HG03354 (cell line): ENCODE data around the gene TRPV2.
A peak's percentile ranks its signal among the peaks of the same experiment; 100 is the strongest.
"Not testable (repeated sequence)": the region's sequence is repeated elsewhere in the genome, so short reads cannot be mapped to it uniquely, and the experiment has no call there.

Source experiments
- ATAC-seq: cut with Tn5 transposase; IDR thresholded peaks from one replicate; pipeline ENCODE4 v1.9.1; 2021; ENCODE audit warnings: mild to moderate bottlenecking; ENCODE audit not compliant: unreplicated experiment, poor library complexity, severe bottlenecking

Gene TRPV2, protein sequence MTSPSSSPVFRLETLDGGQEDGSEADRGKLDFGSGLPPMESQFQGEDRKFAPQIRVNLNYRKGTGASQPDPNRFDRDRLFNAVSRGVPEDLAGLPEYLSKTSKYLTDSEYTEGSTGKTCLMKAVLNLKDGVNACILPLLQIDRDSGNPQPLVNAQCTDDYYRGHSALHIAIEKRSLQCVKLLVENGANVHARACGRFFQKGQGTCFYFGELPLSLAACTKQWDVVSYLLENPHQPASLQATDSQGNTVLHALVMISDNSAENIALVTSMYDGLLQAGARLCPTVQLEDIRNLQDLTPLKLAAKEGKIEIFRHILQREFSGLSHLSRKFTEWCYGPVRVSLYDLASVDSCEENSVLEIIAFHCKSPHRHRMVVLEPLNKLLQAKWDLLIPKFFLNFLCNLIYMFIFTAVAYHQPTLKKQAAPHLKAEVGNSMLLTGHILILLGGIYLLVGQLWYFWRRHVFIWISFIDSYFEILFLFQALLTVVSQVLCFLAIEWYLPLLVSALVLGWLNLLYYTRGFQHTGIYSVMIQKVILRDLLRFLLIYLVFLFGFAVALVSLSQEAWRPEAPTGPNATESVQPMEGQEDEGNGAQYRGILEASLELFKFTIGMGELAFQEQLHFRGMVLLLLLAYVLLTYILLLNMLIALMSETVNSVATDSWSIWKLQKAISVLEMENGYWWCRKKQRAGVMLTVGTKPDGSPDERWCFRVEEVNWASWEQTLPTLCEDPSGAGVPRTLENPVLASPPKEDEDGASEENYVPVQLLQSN

DNA sequence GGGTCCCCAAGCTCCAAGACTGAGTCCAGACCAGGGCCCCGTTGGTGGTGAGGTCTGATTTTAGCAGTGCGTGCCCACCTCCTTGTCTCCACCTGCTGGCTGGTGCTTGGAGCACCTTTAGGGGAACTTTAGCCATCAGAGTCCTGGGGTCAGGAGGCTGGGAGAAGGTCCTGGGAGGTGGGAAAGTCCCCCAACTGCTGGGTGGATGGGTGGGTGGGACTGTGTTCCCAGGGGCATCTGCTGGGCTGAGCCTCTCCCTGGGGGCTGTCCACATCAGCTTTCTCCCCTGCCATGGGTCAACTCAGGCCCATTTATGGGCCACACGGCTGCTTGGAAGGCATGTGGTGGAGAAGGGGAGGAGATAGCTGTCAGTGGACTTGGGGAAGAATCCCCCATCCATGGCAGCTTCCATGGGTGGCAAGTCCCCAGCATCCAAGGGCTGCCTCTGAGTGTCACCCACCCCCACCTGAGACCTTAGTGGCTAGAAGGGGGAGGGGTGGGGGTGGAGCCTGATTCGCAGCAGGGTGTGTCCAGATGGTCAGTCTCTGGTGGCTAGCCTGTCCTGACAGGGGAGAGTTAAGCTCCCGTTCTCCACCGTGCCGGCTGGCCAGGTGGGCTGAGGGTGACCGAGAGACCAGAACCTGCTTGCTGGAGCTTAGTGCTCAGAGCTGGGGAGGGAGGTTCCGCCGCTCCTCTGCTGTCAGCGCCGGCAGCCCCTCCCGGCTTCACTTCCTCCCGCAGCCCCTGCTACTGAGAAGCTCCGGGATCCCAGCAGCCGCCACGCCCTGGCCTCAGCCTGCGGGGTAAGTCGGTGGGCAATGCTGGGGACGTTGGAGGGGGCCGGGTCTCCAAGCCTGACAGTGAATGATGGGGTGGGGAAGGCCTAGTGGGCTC is at the start of gene TRPV2:
Gene TRPV2, plus strand, starts transcription at position 541 of the 894 bp plus-strand sequence. CDS start 2,098 bp downstream, outside the sequence.
- peak; percentile 55 for ATAC-seq

DNA sequence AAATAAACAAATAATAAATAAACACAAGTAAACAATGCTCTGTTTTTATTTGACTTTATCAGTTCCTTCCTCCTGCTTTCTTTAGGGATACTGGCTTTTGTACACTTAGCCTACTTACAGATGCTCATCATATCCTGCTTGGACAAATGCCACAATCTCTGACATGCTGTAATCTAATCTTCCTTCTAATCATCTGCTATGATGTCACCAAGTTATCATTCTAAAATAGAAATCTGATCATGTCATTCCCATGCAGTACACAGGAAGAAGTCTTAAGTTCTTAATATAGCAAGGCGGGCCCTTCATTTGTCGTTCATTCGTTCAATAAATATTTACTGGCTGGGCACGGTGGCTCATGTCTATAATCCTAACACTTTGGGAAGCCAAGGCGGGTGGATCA is 43.6 kb upstream of the TRPV2 start:
- ATAC-seq, result no peak

DNA sequence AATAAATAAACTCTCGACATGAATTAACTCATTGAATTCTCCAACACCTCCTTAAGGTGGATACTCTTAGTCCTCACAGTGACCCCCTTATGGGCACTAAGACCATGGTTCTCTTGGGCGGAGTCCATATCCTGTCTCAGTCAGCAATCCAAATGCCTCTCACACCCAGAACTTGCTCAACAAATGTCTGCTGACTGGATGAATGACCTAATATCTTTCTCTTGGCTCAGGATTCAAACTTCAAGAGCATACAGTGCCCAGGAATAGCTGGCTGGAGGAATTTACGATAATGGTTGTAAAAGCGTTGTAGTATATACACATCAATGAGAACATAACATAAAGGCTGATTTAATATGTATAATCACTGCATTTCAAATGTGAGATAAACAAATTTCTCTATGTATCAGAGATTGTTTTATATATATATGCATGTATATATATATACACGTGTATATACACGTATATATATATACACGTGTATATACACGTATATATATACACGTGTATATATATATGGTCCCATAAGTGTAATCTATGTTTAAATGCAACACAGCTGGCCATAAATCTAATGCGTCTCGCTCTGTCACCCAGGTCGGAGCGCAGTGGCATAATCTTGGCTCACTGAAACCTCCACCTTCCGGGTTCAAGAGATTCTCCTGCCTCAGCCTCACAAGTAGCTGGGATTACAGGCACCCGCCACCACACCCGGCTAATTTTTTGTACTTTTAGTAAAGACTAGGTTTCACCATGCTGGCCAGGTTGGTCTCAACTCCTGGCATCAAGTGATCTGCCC is 41.0 kb upstream of the TRPV2 start:
- no peak for ATAC-seq

DNA sequence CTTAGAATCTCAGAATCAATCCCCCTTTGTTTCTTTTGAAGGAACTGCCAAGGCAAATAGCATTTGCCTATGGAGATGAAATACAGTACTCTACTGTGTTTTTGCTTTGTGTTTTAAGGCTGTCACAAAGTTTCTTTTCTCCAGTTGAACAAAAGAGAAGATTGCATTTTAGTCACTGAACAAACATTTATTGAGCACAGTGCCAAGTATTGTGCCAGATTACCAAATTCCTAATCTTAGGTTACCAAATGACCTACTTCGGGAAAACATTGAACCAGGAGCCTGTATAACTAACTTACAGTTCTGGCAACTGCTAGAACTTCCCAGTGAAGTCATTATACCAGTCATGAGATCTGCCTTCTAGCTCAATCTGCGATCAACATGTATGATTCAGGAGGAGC is 37.4 kb upstream of the TRPV2 start:
- ATAC-seq, result no peak

DNA sequence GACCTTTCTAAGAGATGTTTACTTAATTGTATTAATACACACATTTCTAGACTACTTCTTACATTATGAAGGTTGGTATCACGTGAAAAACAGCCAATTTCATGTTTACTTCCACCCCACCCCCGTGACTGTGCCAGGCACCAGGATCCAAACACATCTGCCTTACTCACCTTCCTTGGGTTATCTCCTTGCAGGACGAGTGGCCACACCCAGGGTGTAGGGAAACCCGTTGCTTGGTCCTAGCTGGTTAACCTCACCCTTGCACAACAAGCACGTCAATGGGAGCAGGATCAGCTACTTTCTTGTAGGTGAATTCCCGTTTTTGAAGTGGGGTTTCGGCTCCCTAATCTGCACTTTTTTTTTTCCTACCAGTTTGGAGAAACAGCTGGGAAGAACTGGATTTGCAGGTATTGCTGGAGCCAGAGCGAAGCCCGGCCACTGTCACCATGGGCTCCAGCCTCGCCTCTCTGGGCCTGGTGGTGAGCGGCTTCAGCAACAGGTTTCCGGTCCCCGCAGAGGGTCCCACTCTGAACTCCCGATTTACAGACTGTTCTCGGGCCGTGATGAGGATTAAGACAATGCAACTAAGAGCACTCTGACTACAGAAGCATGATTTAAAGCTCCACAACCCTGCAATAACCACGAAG is 36.6 kb upstream of the TRPV2 start:
- ATAC-seq, result no peak

DNA sequence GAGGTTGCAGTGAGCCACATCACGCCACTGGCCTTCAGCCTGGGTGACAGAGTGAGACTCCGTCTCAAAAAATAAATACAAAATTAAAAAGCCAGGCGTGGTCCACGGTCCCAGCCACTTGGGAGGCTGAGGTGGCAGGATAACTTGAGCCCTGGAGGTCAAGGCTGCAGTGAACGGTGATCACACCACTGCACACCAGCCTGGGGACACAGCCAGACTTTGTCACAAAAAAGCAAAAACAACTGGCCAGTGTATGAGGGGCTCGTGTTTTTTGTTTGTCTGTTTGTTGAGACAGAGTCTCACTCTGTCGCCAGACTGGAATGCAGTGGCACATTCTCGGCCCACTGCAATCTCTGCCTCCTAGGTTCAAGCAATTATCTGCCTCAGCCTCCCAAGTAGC is 35.7 kb upstream of the TRPV2 start:
- no peak for ATAC-seq

DNA sequence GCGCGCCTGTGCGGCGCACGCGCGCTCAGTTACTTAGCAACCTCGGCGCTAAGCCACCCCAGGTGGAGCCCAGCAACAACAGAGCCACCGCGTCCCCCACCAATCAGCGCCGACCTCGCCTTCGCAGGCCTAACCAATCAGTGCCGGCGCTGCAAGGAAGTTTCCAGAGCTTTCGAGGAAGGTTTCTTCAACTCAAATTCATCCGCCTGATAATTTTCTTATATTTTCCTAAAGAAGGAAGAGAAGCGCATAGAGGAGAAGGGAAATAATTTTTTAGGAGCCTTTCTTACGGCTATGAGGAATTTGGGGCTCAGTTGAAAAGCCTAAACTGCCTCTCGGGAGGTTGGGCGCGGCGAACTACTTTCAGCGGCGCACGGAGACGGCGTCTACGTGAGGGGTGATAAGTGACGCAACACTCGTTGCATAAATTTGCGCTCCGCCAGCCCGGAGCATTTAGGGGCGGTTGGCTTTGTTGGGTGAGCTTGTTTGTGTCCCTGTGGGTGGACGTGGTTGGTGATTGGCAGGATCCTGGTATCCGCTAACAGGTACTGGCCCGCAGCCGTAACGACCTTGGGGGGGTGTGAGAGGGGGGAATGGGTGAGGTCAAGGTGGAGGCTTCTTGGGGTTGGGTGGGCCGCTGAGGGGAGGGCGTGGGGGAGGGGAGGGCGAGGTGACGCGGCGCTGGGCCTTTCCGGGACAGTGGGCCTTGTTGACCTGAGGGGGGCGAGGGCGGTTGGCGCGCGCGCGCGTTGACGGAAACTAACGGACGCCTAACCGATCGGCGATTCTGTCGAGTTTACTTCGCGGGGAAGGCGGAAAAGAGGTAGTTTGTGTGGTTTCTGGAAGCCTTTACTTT is 34.5 kb upstream of the TRPV2 start, which contains the start of gene UBB:
Gene UBB, plus strand, starts transcription at position 452 of the 856 bp plus-strand sequence. CDS start 817 bp downstream, outside the sequence.
- peak; percentile 94 for ATAC-seq

DNA sequence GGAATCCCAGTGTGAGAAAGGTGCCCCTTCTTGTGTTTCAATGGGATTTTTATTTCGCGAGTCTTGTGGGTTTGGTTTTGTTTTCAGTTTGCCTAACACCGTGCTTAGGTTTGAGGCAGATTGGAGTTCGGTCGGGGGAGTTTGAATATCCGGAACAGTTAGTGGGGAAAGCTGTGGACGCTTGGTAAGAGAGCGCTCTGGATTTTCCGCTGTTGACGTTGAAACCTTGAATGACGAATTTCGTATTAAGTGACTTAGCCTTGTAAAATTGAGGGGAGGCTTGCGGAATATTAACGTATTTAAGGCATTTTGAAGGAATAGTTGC is 33.9 kb upstream of the TRPV2 start:
- peak; percentile 1 for ATAC-seq

DNA sequence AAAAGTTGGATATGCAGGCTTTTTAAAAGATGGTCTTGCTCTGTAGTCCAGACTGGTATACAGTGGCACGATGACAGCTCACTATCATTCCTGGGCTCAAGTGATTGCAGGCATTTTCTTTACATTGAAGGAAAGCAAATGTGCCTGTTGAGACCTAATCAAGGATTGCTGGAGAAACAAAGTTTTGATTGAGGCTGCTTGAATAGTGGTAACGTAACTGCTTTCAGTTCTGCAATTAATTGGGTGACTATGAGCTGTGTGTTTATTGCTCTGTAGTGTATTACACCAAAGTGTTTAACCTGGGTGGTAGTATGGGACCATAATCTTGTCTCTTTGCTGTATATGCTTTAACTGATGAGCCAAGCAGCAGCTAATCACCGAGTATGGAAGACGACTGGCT is 32.2 kb upstream of the TRPV2 start:
- ATAC-seq, result no peak

DNA sequence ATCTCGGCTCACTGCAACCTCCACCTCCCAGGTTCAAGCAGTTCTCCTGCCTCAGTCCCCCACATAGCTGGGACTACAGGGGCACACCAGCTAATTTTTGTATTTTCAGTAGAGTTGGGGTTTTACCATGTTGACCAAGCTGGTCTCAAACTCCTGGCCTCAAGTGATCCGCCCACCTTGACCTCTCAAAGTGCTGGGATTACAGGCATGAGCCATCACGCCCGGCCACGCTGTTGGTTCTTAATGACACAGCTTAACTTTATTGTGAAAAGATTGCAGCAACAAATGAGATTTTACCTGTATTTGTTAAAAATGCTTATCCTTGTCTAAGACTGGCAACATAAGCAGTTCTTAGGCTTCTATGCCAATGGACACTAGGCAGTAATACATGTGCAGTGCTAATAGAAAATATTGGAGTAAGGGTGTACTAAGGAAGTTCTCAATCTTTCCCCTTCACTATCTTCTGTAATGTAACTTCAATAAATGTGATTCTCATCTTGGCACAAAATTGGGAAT is 31.5 kb upstream of the TRPV2 start:
- ATAC-seq, result no peak

DNA sequence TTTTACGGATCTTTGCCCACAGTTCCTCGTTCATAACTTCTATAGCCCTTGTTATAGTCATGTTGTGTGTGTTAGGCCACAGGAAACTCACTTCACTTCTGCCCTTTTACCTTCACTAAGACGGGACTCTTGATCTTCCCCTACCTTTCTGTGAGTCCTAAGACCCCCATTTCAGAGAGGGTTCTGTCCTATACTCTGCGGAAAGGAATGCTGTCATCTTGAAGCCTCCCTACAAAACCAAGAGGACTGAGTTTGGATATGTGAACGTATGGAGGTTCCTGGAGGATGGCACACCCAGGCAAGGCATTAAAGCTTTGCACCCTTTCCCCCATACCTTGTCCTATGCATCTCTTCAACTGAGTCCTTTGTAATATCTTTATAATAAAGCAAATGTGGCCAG is 30.8 kb upstream of the TRPV2 start:
- no peak for ATAC-seq

DNA sequence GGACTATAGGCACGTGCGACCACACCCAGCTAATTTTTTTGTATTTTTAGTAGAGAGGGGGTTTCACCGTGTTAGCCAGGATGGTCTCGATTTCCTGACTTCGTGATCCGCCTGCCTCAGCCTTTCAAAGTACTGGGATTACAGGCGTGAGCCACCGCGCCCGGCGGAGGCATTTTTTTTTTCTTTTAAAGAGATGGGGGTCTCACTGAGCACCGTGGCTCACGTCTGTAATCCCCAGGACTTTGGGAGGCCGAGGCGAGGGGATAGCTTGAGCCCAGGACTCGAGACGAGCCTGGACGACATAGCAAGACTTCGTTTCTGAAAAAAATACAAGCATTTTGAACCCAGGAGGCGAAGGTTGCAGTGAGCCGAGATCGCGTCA is 29.3 kb upstream of the TRPV2 start:
- ATAC-seq, result not testable (repeated sequence)

DNA sequence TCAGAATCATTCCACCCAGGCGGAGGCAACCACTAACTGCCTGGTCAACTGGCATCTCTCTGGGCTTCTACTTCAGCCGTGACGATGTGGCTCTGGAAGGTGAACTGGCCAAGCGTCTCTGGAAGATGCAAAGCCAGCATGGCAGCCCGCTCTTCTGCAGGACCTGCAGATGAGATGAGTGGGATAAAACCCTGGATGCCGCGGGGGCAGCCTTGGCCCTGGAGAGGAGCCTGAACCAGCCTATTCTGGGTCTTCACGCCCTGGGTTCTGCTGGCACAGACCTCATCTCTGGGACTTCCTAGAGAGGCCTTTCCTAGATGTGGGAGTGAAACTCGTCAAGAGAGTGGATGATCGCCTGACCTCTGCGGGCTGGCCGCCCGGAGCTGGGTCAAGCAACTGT is 23.9 kb upstream of the TRPV2 start:
- ATAC-seq, result no peak

DNA sequence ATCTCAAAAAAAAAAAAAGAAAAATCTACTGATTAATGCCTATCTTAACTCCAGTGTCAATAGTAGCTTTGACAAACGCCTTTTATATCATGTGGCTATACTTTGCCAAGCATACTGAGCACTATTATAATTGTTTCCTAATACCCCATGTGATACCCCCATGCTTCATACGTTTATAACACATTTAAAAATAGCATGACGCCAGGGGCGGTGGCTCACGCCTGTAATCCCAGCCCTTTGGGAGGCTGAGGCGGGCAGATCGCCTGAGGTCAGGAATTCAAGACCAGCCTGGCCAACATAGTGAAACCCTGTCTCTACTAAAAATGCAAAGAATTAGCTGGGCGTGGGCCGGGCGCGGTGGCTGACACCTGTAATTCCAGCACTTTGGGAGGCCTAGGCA is 22.9 kb upstream of the TRPV2 start:
- ATAC-seq, result not testable (repeated sequence)

DNA sequence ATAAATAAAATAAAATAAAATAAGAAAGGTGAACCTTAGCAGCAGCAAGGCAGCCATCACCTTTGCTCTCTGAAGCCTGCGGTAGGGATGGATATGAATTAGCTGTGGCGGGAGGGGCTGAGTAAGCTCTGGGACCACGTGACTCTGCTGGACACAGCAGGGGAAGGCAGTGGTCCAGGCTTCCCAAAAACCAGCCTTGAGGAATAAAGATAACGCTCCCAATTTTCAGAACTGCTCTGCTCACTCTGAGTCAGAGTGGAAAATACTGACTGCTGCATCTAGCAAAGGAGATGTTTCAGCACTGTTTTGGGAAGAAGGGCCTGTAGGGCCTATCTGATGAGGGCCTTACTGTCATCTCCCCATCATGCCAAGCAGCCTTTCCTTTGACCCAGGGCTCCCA is 19.5 kb upstream of the TRPV2 start:
- not testable (repeated sequence) for ATAC-seq

DNA sequence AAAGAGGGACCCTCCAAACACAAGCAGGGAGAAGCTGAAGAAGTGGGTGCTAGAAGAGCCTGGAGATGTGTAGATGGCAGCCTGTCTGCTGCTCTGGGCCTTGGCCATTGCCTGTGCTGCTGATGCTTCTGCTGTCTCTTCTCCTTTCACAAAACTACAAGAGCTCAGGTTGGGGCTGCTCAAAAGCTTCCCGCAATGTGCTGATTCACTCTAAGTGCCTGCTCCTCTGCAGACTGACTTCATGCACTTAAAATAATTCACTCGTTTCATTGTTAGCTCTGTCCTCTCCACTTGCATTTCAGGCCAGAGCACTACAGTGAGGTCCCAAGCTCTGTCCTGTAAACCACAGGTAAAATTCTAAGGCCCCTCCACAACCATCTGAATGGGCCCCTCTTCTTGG is 18.7 kb upstream of the TRPV2 start:
- ATAC-seq, result not testable (repeated sequence)

DNA sequence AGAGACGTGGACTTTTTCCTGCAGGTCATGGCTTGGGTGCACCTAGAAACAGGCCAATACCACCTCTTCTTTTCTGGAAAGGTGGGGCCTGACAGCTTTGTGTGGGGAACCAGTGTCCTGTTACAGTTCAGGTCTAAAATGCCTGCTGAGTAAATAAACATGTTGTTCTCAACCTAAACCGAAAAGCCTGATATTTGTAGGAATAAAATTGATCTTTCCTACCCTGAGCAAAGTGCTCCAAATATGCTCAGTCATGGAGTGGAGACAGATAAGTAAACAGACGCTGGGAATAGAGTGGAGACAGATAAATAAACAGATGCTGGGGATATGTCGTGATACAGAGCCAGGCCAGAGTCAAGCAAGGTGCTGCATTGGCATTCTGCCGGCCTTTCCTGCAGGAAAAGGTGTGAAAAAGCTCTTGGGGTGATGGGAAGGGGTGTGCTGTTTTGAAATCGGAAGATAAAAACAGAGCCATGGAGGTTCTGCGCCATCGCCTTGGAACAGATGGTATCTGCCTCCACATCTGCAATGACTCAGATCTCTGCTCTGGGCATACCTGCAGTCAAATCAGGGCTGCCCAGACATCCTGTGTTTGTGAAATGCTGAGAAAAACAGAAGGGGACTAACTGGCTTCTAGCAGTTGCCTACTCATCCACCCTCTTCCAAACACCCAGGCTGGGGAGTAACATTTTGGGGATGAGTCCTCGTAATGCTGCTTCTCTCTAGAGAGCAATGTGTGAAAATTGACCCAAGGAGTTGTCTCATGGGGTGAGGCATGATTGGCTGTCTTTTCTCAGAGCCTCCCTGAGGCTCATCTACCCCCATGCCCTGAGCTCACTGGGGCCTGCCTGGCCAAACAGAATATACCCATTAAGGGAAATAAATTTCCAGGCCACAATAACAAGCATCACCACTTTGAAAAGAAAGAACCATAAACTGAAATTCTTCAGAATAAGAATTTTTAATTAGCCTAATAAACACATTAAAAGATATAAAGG is 16.8 kb upstream of the TRPV2 start:
- peak; percentile 95 for ATAC-seq
